ENCODE data around the gene PKDREJ.

PKDREJ gene

DNA sequence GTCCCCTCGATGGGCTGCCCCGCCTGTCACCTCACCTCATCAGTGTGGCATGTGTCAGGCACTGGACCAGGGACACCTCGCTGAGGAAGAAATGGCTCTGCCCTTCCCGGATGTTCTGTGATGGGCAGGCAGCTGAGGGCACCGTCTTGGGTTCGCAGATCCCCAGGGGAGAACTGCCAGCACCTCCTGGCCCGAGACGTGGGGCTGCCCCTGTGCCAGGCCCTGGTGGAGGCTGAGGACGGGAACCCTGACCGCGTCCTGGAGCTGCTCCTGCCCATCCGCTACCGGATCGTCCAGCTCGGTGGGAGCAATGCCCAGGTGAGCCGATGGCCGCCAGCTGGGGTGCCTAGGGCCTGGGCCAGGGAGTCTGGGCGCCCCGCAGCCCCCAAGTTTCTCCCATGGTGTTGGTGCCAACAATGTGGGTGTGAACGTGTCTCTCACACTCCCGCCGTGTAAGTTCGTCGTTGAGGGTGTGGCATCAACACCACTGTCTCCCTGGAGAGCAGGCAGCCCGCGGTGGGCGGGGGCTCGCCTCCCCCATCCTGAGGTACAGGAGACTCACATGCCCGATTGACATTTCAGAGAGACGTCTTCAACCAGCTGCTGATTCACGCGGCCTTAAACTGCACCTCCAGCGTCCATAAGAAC, 26.2 kb upstream of the PKDREJ start:
- DNase-seq, result no peak

DNA sequence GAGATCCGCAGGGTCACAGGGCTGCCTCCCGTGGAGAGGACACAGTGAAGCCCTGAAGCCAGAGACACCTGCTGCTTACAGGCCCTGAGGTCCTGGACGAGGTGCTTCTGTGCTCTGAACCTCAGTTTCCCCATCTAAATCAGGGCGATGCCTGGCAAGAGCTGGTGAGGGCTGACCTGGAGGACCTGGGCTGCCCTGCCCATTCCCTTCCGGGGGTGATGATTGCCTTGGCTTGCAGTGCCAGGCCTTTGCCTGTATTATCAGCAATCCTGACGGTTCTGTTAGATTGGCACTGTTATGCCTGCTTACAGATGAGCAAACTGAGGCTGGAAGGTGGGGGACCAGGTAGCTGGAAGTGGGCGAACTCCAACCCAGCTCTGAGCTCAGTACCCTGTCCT, 25.7 kb upstream of the PKDREJ start:
- no peak for DNase-seq

DNA sequence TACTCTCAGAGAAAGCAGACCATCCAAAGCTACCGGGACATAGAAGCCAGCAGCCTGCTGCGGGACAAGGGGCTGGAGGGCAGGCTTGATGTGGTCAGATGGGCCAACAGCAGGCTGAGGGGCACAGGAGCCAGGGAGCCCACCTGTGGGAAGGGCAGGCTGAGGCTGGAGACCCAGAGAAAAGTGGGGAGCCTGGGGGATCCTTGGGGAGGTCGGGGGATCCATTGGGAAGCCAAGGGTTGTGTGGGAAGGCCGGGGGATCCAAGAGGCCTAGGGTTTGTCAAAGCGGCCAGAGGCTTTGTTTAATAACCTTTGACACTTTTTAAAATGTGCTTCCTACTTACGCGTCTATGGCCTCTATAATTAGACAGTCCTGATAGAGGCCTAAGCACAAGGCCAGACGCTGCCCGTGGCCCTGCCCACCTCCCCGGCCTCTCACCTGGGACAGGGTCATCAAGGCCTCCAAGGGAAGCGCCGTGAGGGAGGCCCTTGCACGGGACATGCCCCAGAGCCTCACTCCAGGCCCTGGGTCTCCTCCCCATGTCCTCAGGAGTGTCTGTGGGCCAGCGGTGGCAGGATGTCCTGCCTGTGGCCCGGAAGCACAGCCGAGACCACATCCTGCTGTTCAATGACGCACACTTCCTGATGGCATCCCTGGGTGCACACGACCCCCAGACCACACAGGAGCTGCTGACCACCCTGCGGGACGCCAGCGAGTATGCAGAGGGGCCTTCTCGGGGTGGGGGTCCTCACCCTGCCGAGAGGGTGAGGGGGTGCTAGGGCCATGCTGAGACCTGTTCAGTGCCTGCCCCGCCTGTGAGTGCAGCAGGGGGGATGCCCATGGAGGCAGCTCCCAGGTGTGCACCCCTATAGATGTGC, 25.0 kb upstream of the PKDREJ start:
- DNase-seq, result no peak

DNA sequence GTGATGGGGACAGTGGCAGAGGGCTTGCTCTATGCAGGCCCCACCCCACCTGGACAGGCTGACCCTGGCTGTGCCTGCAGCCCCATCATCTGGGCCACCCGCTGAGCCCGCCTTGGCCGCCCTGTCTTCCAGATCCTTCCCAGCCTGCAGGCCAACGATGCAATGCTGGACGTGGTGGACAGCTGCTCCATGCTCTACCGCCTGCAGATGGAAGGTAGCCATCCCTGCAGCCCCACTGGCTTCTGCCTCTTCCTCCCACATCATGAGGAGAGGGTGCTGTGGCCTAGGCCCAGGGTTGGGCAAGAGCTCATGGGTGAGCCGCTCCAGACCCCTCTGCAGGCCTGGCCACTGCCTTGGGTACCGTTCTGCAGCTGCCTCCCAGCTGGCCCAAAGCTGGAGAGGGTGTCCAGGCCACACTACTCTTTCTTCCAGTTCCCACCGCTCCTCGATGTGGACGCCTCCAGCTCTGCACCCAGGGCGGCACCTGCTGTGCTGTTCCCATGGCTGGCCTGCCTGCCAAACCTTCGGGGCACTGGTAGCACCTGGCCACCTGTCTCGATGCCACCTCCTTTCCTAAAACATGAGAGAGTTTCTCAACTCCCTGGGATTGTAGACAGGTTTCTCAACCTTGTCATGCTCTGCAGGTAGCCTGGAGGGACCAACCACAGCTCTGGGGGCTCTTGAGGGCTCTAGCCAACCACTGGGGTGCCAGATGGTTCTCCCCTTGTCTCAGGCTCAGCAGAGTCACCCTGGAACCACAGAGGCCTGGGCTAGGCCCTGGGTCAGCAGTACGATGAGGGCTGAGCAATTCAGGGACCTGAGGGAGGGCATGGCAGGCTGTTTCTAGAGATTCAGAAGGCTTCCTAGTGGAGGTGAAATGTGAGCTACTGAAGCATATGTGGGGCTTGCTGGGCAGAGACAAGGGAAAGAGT, 24.1 kb upstream of the PKDREJ start:
- DNase-seq, result no peak

DNA sequence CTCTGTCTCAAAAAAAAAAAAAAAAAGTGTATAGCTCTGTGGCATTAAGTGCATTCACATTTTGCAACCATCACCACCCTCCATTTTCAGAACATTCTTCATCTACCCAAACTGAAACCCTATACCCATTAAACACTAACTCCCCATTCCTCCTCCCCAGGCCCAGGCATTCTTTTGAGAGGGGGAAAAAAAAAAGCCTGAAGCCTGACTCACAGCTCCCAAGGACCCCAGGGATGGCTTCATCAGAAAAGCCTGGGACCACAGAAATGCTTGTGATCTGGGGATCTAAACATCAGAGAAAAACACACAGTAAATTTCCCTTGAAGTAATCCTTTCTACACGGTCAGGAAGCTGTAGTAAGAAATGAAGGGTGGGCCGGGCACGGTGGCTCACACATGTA, 22.9 kb upstream of the PKDREJ start:
- no peak for DNase-seq

DNA sequence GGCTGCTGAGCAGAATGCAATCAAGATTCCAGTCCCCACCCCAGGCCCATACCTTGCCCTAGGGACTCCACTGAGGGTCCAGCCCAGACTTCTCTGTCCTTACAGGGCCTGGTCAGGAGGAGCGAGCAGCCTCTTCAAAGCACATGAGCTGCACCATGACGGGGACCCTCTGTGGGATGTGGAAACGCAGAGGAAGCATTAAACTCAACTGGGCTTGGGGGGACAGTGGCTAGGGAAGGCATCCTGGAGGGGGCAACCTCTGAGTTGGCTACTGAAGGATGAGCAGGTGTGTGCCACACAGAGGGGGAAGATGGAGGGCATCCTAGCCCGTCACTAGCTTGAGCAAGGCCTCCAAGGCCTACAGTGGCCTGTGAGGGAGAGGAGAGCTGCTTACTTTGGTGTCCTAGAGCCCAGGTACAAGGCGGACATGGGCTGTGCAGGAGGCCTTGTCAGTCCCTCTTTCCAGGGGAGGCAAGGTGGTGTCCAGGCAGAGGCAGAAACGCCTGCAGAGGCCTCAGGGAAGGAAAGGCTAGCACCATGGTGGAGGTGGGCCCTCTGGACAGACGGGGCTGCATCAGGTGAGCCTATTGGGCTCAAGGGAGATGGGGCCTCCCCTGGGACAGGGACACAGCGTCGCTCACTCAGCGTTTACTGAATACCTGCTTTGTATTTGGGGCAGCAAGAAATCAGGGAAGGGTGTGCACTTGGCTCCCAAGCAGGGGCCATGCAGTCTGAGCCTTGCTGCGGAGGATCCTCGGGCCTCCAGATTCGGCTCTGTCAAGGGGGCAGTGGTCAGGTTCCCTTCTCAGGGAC, 18.9 kb upstream of the PKDREJ start:
- no peak for DNase-seq

DNA sequence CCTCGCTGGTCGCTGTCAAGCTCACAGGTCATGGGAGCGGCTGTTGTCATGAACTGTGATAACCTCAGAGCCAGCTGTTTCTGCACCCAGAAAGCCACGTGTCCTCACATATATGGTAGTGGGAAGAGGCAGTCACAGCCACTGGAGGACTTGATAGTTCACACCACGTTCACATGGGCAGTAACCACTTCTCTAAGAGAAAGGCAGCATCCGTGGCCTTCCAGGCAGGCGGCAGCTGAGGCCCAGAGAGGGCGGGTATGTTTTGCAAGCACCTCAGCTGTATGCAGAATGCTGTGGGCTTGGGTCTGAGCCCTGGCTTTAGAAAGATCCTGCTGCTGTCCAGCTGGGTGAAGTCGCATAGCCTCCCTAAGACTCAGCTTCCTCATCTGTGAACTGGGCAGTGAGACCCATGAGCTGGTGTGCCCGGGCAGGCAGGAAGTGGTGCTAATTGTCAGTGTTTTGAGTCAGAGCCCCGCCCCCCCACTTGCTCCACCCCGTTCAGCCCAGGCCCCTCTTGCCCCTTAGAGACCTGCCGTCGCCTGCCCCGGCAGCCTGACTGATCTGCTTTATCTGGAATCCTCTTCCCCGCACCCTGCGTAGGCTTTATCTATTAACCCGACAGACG, 18.0 kb upstream of the PKDREJ start:
- no peak for DNase-seq

DNA sequence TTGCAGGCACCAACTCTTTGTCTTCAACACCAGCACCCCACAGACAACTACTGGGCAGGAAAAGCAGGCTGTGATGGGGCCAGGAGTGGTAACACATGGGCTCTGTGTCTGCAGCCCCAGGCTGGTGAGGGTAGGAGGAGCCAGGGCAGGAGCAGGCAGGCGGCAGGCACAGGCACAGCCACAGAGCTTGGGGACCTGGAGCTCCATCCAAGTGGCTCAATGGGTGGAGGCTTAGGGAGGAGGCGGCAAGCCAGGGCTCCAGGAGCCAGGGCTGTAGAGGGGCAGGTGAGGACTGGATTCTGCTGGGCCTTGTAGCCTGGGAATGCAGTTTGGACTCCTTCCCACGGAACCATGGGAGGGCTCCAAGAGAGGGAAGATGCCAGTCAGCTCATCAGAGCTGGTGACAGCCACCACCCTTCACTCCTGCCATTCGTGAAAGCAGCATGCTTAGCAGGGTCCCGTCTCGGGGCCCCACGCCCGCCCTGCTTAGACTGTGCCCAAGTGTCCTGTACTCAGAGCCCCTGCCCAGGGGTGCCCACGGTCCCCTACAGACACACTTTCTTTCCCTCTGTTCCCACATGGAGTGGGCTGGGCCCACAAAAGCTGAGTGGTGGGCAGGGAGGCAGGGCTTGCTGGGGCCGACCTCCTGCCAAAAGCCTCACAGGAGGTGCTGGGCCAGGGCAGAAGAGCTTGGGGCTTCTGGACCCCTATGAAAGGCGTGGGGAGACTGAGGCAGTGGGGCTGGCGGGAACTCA, 17.1 kb upstream of the PKDREJ start:
- no peak for DNase-seq

DNA sequence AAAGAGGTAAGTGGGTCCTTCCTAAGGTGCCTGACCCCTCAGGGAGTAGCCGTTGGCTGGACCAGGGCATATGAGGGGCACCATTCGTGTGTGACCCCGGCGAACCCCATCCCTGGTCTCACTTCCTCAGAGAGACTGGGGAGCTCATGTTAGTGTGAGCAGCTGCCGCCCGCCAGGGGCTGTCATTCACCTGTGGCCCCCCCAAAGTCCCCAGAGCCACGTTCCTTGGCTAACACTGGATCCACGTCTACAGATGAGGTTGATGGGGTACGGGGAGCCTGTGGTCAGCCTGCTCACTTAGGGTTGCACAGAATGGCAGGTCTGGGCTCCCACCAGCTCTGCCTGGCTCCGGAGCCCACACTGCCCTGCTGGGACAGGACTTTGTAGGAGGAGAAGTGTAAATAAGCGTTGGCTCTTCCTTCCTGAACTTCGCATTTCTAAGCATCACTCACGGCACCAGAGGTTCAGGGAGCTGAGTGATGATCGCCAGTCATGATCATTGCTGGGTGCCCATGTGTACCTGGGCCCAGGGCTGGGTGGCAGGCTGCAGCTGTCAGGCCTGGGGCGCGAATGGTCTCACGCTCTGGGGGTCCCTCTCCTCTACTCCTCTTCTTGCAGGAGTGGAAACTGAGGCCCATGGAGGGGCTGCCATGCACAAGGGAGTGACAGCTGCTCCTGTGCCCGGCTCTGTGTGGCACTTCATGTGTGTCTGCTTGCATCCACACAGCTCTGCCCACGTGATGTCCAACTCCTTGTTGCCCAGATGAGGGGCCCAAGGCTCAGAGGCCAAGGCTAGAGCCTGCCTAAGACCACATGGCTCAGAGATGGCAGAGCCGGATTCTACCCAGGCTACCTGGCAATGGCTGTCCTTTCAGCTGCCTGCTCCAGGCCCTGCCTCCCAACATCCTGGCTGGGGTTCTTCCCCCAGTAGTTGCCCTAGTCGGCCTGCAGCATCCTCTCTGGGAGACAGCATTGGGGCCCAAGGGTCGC, 15.8 kb upstream of the PKDREJ start:
- DNase-seq, result no peak

DNA sequence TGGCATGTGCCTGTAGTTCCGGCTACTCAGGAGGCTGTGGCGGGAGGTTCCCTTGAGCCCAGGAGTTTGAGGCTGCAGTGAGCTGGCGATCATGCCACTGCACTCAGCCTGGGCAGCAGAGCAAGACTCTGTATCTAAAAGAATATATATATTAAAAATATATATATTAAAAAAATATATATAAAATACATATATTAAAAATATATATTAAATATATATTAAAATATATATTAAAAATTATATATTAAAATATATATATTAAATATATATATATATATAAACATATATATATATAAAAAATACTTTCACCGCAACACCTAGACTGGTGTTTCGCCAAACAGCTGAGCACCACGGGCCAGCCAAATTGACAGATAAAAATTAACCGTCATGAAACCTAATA, 13.4 kb upstream of the PKDREJ start:
- DNase-seq, result no peak

DNA sequence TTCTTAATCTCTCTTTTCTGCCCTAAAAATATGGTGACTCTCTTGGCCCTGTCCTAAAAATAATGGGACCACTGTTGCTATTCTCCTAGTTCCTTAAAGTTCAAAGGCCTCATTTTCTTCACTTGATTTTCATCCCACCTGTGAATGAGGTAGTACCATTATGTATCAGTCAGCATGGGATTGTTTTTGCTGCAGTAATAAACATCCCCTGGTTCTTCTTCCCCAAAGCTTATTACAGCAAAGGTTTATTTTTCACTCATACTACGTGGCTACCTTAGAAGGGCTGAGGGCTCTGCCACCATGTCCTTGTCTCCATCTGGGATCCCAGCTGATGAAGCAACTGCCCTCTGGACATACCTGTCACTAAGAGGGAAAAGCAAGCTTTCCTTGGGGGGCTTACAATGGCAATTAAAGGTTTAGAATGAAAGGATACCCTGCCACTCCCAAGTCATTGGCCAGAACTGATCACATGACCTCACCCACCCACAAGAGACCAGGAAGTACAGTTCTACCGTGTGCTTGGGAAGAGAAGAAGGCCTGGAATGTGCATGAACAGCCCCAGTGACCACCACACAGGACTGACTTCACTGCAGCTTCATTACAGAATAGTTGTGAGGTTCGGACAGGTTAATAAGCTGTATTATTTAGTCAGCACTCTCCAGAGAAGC, 12.4 kb upstream of the PKDREJ start:
- DNase-seq, result no peak

DNA sequence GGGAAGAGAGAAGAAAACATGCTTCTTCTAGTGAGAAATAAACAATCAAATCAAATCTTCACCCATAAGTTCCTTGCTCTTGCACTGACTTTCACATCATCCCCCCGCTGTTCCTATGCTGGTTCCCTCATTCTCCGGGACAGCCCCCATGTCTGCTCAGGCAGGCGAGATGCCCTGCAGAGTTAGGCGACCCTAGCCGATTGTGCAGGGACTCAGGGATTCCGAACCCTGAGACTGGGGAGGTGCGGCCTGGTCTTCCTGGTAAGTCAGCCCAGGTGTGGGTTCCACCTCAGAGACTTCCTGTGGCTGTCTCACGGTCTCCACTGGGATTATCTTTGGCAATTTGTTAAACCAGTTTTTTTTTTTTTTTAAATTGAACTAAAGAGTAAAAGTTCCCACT, 11.2 kb upstream of the PKDREJ start:
- no peak for DNase-seq

DNA sequence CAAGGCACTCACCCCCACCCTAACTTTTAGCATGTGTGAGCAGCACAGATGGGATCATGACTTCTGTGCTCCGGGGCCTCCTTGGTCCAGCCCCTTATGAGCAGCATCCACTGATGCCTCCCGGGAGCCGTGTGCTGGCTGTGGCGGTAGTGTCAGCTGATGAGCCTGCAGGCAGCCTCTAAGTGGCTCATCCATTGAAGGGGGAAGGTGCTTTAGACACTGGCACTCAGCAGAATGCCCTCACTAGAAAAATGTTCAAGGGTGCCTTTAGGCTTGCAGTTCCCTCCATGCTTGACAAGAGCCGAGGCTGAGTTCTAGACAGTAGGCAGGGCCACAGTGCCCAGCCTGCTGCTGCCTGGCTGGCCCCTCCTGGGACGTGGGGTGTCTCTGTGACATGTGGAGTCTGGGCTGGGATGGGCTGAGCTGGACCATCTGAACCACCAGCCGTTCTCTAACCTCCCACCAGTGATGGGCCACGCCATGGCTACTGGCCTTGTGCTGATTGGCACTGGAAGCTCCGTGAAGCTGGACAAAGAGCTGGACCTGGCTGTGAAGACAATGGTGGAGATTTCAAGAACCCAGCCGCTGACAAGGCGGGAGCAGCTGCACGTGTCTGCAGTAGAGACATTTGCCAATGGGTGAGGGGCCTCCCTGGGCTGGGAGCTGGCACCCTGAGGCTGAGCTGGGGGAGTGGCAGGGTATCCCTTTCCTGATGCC, 10.4 kb upstream of the PKDREJ start:
- no peak for DNase-seq

DNA sequence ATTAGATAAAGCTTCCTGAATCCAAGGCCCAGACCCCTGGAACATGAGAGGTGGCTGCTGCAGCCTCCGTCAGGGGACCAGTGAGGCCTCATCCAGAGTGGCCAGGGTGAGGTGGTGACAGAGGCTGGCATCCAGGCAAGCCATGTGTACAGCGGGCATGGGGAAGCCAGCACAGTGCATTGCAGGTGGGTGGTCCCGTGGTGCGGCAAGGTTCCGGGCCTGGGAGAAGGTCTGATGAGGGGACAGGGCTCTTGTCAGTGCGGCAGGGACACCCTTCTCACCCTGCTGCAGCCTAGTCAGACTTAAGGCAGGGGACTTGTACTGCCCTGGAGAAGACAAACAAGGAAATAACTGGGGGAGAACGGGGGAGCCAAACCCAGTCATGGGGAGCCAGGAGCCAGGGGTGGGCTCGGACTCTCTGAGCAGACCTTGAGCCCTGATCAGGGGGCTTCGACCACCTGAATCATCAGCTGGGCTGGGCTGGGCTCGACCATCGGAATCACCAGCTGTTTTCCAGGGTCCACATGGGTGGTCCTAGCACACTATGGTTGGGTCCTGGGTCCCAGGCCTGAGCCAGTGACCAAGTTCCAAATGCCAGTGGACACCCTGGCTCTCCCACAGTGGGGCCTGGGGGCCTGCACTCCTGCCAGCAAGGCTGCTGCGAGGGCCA, 9.8 kb upstream of the PKDREJ start:
- DNase-seq, result no peak

DNA sequence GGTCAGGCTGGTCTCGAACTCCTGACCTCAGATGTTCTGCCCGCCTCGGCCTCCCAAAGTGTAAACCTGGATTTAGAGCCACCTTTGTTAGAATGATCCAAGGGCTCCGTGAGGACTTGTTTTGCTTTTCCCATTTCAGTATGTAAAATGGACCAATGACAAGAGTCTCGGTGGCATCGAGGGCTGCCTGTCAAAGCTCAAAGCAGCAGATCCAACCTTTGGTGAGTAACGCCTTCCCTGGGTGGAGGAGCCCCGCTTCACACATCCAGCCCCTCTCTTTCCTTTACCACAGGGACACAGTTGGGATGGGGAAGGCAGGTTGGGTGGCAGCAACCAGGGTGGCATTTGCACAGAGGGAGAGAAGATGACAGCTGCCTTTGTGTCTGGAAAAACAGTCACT, 9.1 kb upstream of the PKDREJ start:
- no peak for DNase-seq

DNA sequence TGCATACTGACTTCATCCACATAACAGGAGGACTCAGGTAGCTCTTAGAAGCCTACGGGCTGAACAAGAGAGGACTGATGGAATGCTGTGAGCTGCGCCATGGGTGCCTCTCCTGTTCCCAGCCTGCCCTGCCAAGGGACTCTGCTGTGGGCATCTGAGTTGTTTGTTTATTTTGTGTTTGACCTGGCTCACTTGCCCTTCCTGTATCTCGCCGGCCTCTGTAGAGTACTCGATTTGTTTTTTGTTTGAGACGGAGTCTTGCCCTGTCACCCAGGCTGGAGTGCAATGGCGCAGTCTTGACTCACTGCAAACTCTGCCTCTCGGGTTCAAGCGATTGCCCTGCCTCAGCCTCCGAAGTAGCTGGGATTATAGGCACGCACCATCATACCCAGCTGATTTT, 6.4 kb upstream of the PKDREJ start:
- DNase-seq, result no peak

DNA sequence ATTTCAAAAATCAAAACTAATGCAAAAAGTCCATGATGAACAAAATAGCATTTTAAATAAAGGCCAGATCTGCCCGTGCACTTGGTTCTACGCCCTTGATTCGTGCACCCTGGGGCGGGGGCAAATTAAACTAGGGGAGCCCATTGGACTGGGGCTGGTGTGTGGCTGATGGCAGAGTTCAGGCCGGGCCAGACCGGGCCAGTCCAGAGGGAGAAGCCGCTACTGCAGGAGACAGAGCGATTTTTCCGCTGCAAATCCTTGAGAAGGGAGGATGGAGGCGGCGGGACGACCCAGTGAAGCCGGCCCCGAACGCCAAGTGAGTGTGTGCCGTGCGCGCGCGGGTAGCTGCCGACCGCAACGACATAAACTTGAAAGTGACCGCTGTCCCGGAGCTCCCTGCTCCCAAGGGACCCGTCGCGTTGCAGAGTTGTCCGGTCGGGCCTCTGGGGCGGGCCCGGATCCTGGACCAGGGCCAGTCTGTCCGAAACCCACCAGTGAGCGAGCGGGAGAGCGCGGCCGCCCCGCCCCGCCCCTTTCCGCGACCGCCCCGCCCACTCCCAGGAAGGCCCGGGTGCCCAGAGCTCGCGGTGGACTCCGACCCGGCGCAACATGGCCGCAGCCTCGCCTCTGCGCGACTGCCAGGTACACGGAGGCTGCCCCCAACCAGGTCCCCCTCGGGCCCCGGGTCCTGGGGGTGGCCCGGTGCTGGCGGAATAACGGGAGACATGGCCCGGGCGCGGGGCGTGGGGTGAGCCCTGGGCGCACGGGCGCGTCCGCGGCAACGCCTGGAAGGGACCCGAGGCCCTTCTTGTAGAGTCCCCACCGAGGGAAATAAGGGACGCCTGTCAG, 4.5 kb upstream of the PKDREJ start, which contains the start of gene TTC38:
TTC38 (plus strand) TSS at position 578 of the 849 bp plus-strand sequence; CDS start at position 610, 32 bp downstream.
- DNase-seq, result peak; percentile 50
